GM18907 (cell line): ENCODE results near the gene FRMD8.

ENCODE experiments used
- ATAC-seq: cut with Tn5 transposase; IDR thresholded peaks from one replicate; pipeline ENCODE4 v1.9.1; 2021; ENCODE audit warnings: mild to moderate bottlenecking, moderate library complexity; ENCODE audit not compliant: unreplicated experiment

Gene FRMD8

GRCh38 chr11:65386307-65387140 is at the start of gene FRMD8:
Gene FRMD8, plus strand, starts transcription at chr11:65386637. Its CDS starts 400 bp downstream, at chr11:65387037.
- no peak for ATAC-seq

- ATAC-seq = no peak
These were observed 47.8 kb upstream of the FRMD8 start for GRCh38 chr11:65338676-65339075.

- no peak for ATAC-seq
These were observed 46.2 kb upstream of the FRMD8 start for GRCh38 chr11:65340226-65340625.

GRCh38 chr11:65341856-65342255 is 44.6 kb upstream of the FRMD8 start:
- no peak for ATAC-seq

- ATAC-seq = no peak
These were observed 34.9 kb upstream of the FRMD8 start for GRCh38 chr11:65351511-65351910.

- ATAC-seq = no peak
These were observed 33.7 kb upstream of the FRMD8 start for GRCh38 chr11:65352783-65353182.

- no peak for ATAC-seq
These were observed 33.1 kb upstream of the FRMD8 start for GRCh38 chr11:65353376-65353775.

GRCh38 chr11:65353900-65354264 is 32.6 kb upstream of the FRMD8 start:
- ATAC-seq = no peak

GRCh38 chr11:65354265-65355012 is 32.0 kb upstream of the FRMD8 start, which contains the start of gene TIGD3:
Gene TIGD3, plus strand, starts transcription at chr11:65354751. Its CDS starts 1,058 bp downstream, at chr11:65355809.
- peak; percentile 75 for ATAC-seq

GRCh38 chr11:65355013-65355775 is 31.2 kb upstream of the FRMD8 start:
- peak; percentile 27 for ATAC-seq

- ATAC-seq = no peak
These were observed 30.6 kb upstream of the FRMD8 start for GRCh38 chr11:65355776-65356393.

- no peak for ATAC-seq
These were observed 30.0 kb upstream of the FRMD8 start for GRCh38 chr11:65356394-65356972.

- no peak for ATAC-seq
These were observed 28.5 kb upstream of the FRMD8 start for GRCh38 chr11:65357856-65358356.

- no peak for ATAC-seq
These were observed 24.0 kb upstream of the FRMD8 start for GRCh38 chr11:65362320-65362931.

- no peak for ATAC-seq
These were observed 23.5 kb upstream of the FRMD8 start for GRCh38 chr11:65362966-65363365.

GRCh38 chr11:65363770-65364169 is 22.7 kb upstream of the FRMD8 start:
- no peak for ATAC-seq

- ATAC-seq = no peak
These were observed 20.1 kb upstream of the FRMD8 start for GRCh38 chr11:65366340-65366773.

- no peak for ATAC-seq
These were observed 15.8 kb upstream of the FRMD8 start for GRCh38 chr11:65370659-65371049.

- ATAC-seq = no peak
These were observed 12.4 kb upstream of the FRMD8 start for GRCh38 chr11:65373839-65374580.
